Measurements from ENCODE around the gene STAM2.
"Not testable (repeated sequence)": the region's sequence is repeated elsewhere in the genome, so short reads cannot be mapped to it uniquely, and the experiment has no call there.

Gene STAM2

GRCh38 chr2:152172201-152172785 is 3.3 kb downstream of the STAM2 start:
- DNase-seq = not testable (repeated sequence)

- DNase-seq = no peak
Measured at GRCh38 chr2:152171718-152172117, 3.8 kb downstream of the STAM2 start.

GRCh38 chr2:152169158-152169557 is 6.4 kb downstream of the STAM2 start:
- not testable (repeated sequence) for DNase-seq

GRCh38 chr2:152167470-152167869 is 8.1 kb downstream of the STAM2 start:
- not testable (repeated sequence) for DNase-seq

DNA sequence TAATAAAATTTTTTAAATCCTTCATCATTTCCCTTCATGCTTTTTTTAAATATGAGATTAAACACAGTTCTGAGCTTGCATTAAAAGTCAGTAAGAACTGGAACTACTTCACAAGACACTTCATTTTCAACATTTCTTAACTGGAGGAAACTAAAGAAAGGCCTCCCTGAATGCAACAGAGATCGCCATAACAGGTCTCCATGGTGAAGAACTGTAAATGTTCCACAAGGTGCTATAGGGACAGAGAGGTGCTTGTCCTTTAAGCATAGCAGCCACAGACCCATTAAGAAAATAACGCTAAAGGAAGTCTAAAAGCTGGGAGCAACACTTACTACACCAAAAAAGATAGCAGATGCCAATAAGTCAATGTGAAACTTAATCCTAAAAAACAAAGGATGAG is 8.5 kb downstream of the STAM2 start:
- no peak for DNase-seq

DNA sequence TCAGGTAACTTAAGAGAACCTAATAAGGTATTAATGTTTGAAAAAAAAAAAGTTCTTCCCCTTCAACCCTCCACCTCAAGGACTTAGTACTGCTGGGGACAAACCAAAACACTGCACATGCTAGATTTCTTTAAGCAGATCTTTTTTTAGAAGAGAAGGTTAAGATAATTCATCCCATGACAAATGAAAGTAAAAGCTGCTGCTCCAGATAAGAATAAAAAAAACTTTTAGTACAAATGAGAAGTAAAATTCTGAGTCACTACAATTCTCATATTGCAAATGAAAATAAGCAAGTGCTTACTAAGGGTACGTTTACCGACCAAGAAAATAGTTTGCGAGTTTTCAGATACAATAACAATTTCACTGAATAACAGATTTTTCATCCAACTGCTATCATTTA is 8.9 kb downstream of the STAM2 start:
- no peak for DNase-seq

DNA sequence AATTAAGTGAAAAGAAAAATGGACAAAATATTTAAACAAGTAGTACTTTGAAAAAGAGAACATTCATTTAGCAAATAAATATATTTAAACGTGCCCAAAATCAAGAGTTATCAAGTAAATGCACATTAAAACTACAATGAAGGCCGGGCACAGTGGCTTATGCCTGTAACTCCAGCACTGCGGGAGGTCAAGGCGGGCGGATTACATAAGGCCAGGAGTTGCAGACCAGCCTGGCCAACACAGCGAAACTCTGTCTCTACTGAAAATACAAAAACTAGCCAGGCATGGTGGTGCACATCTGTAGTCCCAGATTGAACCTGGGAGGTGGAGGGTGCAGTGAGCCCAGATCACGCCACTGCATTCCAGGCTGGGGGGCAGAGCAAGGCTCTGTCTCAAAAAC is 9.8 kb downstream of the STAM2 start:
- DNase-seq = no peak

DNA sequence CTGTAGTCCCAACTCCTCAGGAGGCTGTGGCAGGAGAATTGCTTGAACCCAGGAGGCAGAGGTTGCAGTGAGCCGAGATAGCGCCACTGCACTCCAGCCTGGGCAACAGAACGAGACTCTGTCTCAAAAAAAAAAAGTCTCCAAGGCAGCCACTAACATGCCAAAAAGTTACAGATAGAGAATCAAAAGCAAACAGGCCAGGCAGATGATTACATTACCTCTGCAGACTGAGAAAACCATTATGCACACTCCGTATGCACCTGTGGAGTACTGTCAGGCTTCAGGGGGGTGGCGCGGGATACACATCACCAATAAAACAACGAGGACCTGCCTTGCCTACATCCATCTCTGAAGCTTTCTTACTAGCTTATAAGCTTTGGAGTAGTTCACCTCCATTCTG is 10.3 kb downstream of the STAM2 start:
- no peak for DNase-seq

DNA sequence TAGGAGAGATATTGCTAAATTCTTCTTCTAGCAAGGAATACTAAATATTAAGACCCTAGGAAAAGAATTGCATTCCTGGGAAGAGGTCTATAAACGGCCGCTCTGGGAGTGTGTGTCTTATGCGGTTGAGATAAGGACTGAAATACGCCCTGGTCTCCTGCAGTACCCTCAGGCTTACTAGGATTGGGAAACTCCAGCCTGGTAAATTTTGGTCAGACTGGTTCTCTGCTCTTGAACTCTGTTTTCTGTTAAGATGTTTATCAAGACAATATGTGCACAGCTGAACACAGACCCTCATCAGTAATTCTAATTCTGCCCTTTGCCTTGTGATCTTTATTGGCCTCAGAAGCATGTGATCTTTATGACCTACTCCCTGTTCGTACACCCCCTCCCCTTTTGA is 11.9 kb downstream of the STAM2 start:
- not testable (repeated sequence) for DNase-seq

DNA sequence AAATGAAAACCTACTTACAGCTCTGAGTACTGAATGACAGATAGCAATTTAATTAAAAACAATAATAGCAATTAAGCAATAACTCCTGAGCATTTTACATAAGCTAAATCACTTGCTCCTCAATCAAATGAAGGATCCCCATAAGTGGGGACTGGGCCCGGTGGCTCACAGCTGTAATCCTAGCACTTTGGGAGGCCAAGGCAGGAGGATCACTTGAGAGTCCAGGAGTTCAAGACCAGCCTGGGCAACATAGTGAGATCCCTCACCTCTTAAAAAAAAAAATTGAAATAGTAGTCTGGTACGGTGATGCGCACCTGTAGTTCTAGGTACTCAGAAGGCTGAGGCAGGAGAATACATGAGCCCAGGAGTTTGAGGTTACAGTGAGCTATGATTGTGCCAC is 13.4 kb downstream of the STAM2 start:
- DNase-seq = no peak

GRCh38 chr2:152161598-152161997 is 14.0 kb downstream of the STAM2 start:
- no peak for DNase-seq

- not testable (repeated sequence) for DNase-seq
Measured at GRCh38 chr2:152160378-152160777, 15.2 kb downstream of the STAM2 start.

GRCh38 chr2:152157253-152157652 is 18.3 kb downstream of the STAM2 start:
- DNase-seq = no peak

GRCh38 chr2:152155209-152155608 is 20.4 kb downstream of the STAM2 start:
- no peak for DNase-seq

GRCh38 chr2:152154462-152154861 is 21.1 kb downstream of the STAM2 start:
- DNase-seq = no peak

DNA sequence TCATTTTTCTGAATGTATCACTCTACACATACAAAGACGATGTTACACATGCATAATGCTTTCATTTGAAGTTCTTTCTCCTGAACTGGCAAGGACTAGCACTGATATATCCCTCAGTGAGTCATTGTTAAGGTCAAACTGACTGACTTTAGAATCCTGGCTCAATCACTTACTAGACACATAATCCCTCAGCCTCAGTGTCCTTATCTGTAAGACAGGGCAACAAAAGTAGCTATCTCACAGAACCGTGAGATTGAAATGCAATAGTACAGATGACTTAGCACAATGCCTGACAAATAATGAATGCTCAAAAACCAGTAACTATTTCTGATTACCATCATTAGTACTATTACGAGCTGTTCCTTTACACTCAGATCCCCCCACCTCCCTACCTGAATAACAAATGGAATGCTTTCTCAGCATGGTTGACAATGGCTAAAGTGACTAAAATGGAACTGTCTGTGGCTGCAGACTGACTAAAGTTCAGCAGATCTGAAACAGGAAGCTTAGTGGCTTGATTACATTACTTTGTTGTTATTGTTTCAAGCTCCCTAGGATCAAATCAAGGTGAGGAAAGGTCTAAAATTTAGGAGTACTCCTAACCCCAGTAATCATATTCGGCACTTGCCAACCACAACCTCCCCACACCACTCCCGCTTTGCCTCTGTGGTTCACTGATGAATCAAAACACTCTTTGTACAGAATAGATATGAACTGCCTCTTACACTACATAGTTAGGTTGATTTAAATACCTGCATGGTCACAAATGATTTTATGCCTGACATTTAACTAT is 40.9 kb downstream of the STAM2 start:
- no peak for DNase-seq

- DNase-seq = no peak
Measured at GRCh38 chr2:152132306-152132705, 43.3 kb downstream of the STAM2 start.

- no peak for DNase-seq
Measured at GRCh38 chr2:152127628-152128027, 47.9 kb downstream of the STAM2 start.

DNA sequence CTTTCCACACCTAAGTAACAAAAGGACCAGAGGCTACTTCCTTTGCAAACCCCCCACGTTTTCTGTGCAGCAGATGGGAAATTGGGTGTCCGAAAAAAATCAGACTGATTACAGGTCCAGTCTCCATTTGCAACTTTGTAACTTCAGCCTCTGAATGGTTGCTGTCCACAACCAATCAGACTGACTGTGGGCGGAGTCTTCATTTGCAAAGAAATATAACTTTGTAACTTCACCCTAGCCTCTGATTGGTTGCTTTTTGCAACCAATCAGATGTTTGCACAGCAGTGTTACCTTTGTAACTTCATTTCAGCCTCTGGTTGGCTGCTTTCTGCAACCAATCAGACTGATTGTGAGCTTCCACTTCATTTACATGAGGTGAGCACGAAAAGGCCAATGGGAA is 48.9 kb downstream of the STAM2 start:
- no peak for DNase-seq

DNA sequence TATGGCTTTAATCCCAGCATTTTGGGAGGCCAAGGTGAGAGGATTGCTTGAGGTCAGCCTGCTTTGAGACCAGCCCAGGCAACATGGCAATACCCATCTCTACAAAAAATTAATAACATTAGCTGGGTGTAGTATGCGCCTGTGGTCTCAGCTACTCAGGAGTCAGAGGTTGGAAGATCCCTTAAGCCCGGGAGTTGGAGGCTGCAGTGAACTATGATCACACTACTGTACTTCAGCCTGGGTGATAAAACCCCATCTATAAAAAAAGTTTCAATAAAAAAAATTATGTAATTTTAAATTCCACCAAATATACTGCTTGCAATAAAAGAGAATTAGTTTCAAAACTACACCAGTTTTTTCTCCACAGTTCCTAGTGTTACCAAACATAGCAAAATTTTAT is 53.4 kb downstream of the STAM2 start:
- no peak for DNase-seq

DNA sequence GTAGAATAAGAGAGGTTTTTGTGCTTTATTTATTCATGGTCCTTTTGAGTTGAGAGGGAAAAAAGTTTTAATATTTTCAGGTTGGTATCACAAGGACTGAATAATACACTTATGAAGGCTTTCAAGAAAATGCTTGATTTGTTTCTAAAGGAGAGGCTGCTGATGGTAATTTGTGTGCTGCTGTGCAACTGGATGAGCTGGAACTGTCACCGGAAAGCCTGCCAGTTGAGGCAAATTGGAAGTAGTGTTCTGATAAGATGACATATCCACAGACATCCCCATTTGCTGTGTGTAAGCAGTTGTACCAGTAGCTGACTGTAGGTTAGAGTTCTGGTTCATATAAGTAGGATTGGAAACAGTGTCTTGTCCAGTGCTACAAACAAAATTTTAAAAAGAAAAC is 55.1 kb downstream of the STAM2 start:
- no peak for DNase-seq

- DNase-seq = no peak
Measured at GRCh38 chr2:152115952-152116351, 59.6 kb downstream of the STAM2 start.

- DNase-seq = no peak
Measured at GRCh38 chr2:152114366-152114765, 61.2 kb downstream of the STAM2 start.

- DNase-seq = not testable (repeated sequence)
Measured at GRCh38 chr2:152107140-152107539, 68.4 kb downstream of the STAM2 start.

DNA sequence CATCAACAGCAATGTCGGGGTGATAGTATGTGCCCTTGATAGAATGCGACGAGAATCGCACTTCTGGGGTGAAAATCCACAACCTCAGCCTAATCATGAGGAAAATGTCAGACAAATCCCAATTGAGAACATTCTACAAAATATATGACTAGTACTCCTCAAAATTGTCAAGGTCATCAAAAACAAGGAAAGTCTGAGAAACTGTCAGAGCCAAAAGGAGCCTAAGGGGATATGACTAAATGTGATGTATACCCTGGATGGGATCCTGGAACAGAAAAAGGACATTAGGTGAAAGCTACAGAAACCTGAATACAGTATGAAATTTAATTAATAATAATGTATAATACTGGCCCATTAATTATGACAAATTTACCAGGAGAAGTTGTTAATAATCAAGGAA is 69.1 kb downstream of the STAM2 start:
- DNase-seq = no peak

Data from NCI-H1092 treated with DMSO at 0.1 percent for 48 hours (cell line).